HEK293T (cell line): ENCODE results near the gene RPA1.

Experiments
- ARNT ChIP-seq: fragments of 450-650 bp; IDR thresholded peaks from 2 replicates; pipeline ENCODE4 v1.6.1; 2017; ENCODE audit warnings: mild to moderate bottlenecking
- BHLHE40 ChIP-seq: fragments of 450-650 bp; IDR thresholded peaks from 2 replicates; pipeline ENCODE4 v1.6.1; 2016; ENCODE audit warnings: mild to moderate bottlenecking, moderate library complexity, borderline replicate concordance
- CTBP1 ChIP-seq: fragments of 450-650 bp; IDR thresholded peaks from 2 replicates; pipeline ENCODE4 v1.6.1; 2016; ENCODE audit warnings: borderline replicate concordance
- FOXA1 ChIP-seq: fragments of 450-650 bp; IDR thresholded peaks from 2 replicates; pipeline ENCODE4 v1.6.1; 2016; ENCODE audit warnings: mild to moderate bottlenecking
- FOXK2 ChIP-seq: fragments of 450-650 bp; IDR thresholded peaks from 2 replicates; pipeline ENCODE4 v1.6.1; 2016; ENCODE audit warnings: mild to moderate bottlenecking
- FOXM1 ChIP-seq: fragments of 450-650 bp; IDR thresholded peaks from 2 replicates; pipeline ENCODE4 v1.6.1; 2017; ENCODE audit warnings: mild to moderate bottlenecking, borderline replicate concordance
- LEF1 ChIP-seq: fragments of 450-650 bp; IDR thresholded peaks from 2 replicates; pipeline ENCODE4 v1.6.1; 2017; ENCODE audit warnings: mild to moderate bottlenecking, borderline replicate concordance
- PKNOX1 ChIP-seq: fragments of 450-650 bp; IDR thresholded peaks from 2 replicates; pipeline ENCODE4 v1.6.1; 2016
- SP1 ChIP-seq: fragments of 450-650 bp; IDR thresholded peaks from 2 replicates; pipeline ENCODE4 v1.6.1; 2017
- SUZ12 ChIP-seq: fragments of 450-650 bp; IDR thresholded peaks from 2 replicates; pipeline ENCODE4 v1.6.1; 2016; ENCODE audit warnings: mild to moderate bottlenecking
- TARDBP ChIP-seq: fragments of 450-650 bp; IDR thresholded peaks from 2 replicates; pipeline ENCODE4 v1.6.1; 2016

GRCh38 chr17:1870592-1870991 lies 40.8 kb downstream of the RPA1 start:
- TF ChIP-seq BHLHE40 (no peak), FOXK2 (no peak), ARNT (no peak), CTBP1 (no peak), SUZ12 (no peak), FOXM1 (no peak), TARDBP (no peak), LEF1 (no peak), SP1 (no peak), FOXA1 (no peak), PKNOX1 (no peak)
